HepG2 (cell line): ENCODE measurements around the gene UBXN6. TPM values are rescaled to one million over a fixed set of nuclear protein-coding genes. Genes with fewer than 3 reads are reported as not detected.
A peak's percentile ranks its signal among the peaks of the same experiment; 100 is the strongest.

Experiments
- CCAR2 ChIP-seq: fragments of 200-400 bp; formaldehyde crosslinking; optimal IDR thresholded peaks from 2 replicates; pipeline ENCODE3; 2018; ENCODE audit warnings: low read depth, mild to moderate bottlenecking, low read length, moderate library complexity
- CENPX ChIP-seq: sonication (generic); formaldehyde crosslinking; IDR thresholded peaks from 2 replicates; pipeline ENCODE4 v1.9.0; 2021; ENCODE audit warnings: mild to moderate bottlenecking, missing genetic modification reagents, moderate library complexity
- FOXC1 ChIP-seq: sonication (generic); formaldehyde crosslinking; IDR thresholded peaks from 2 replicates; pipeline ENCODE4 v1.8.0; 2022; ENCODE audit warnings: mild to moderate bottlenecking, missing genetic modification reagents, borderline replicate concordance
- GABPA ChIP-seq, 2 experiments: IDR thresholded peaks; 2 replicates each; pipeline ENCODE4 v1.6.1; 2011 to 2016; ENCODE audit warnings: low read depth in 2 of 2, low read length in 1 of 2, missing biosample characterization in 1 of 2, missing genetic modification characterization in 1 of 2
- KIAA2018 ChIP-seq: sonication (generic); formaldehyde crosslinking; IDR thresholded peaks from 2 replicates; pipeline ENCODE4 v1.5.0; 2020; ENCODE audit warnings: mild to moderate bottlenecking, missing genetic modification reagents, borderline replicate concordance
- MBD4 ChIP-seq: IDR thresholded peaks from 2 replicates; pipeline ENCODE4 v1.6.1; 2012; ENCODE audit warnings: low read length, inconsistent platforms, borderline replicate concordance
- MTERF4 ChIP-seq: sonication (generic); formaldehyde crosslinking; IDR thresholded peaks from 2 replicates; pipeline ENCODE4 v1.8.0; 2023; ENCODE audit warnings: mild to moderate bottlenecking, missing genetic modification reagents
- NFE2L2 ChIP-seq: fragments of 150-350 bp; IDR thresholded peaks from 2 replicates; pipeline ENCODE4 v1.6.1; 2014; ENCODE audit warnings: low read length
- PCBP1 ChIP-seq: fragments of 200-400 bp; formaldehyde crosslinking; IDR thresholded peaks from 2 replicates; pipeline ENCODE4 v1.6.1; 2017; ENCODE audit warnings: mild to moderate bottlenecking, low read depth, low read length, borderline replicate concordance
- TCF7 ChIP-seq: sonication (generic); IDR thresholded peaks from 2 replicates; pipeline ENCODE4 v1.6.1; 2016; ENCODE audit warnings: antibody characterized with exemption, low read depth
- ZBTB4 ChIP-seq: sonication (generic); formaldehyde crosslinking; IDR thresholded peaks from 2 replicates; pipeline ENCODE4 v1.4.0; 2020; ENCODE audit warnings: missing genetic modification reagents, mild to moderate bottlenecking, borderline replicate concordance
- ZC3H13 ChIP-seq: sonication (generic); formaldehyde crosslinking; IDR thresholded peaks from 2 replicates; pipeline ENCODE4 v1.8.1; 2023; ENCODE audit warnings: mild to moderate bottlenecking, missing genetic modification reagents, moderate library complexity
- ZNF337 ChIP-seq: sonication (generic); formaldehyde crosslinking; IDR thresholded peaks from 2 replicates; pipeline ENCODE4 v1.5.1; 2020; ENCODE audit warnings: missing genetic modification reagents, low read depth, mild to moderate bottlenecking, borderline replicate concordance
- ZNF550 ChIP-seq: sonication (generic); formaldehyde crosslinking; IDR thresholded peaks from 2 replicates; pipeline ENCODE4 v1.4.0; 2020; ENCODE audit warnings: mild to moderate bottlenecking, missing genetic modification reagents, borderline replicate concordance
- ZNF740 ChIP-seq: sonication (generic); formaldehyde crosslinking; IDR thresholded peaks from 2 replicates; pipeline ENCODE4 v1.4.0; 2020; ENCODE audit warnings: missing genetic modification reagents
- polyA plus RNA-seq, 8 experiments: library from polyadenylated mRNA; depleted of rRNA in 3 of 8; stranded (reverse) in 7 of 8; unstranded in 1 of 8; fragments of >200 nt; fragmentation: Illumina TruSeq in 4 of 8; extraction: Trizol in 4 of 8; gene quantifications; 2 replicates each; pipeline versions ENCODE4 v1.2.1 to v1.2.3, GENCODE V29; 2011 to 2016; ENCODE audit warnings: low read depth in 4 of 8, missing spikeins in 1 of 8, mixed read lengths in 1 of 8; ENCODE audit not compliant: insufficient read depth in 1 of 8
- total RNA-seq, 5 experiments: library from RNA; depleted of rRNA; stranded (reverse); fragments of >200 nt; fragmentation: Illumina TruSeq; extraction: Trizol; gene quantifications; 2 replicates each; pipeline ENCODE4 v1.2.3, GENCODE V29; 2016; ENCODE audit warnings: low read depth in 1 of 5

UBXN6 gene
- total and polyA plus RNA-seq, 2 of the 13 experiments (the other 11 are each of a cell fraction or from before 2014, with no cell fraction given) = 34.9 to 35.5 TPM

GRCh38 chr19:4474514-4475022, 17.0 kb upstream of the UBXN6 start (continued):
- no peak for TF ChIP-seq KIAA2018 (CRISPR knock-in tag)
- TF ChIP-seq ZNF740 (CRISPR knock-in tag) = no peak
- no peak for TF ChIP-seq NFE2L2
- TF ChIP-seq MTERF4 (CRISPR knock-in tag) = no peak
- no peak for TF ChIP-seq TCF7
- TF ChIP-seq MBD4 = no peak
- no peak for TF ChIP-seq FOXC1 (CRISPR knock-in tag)
- TF ChIP-seq ZC3H13 (CRISPR knock-in tag) = no peak
- no peak for TF ChIP-seq ZBTB4 (CRISPR knock-in tag)
- TF ChIP-seq PCBP1 = no peak
- TF ChIP-seq CENPX (CRISPR knock-in tag) = no peak
- no peak for TF ChIP-seq ZNF337 (CRISPR knock-in tag)
- TF ChIP-seq GABPA (IDR thresholded peaks at IDR 0.05; ENCODE audit: low read depth, low read length) = peak; percentile 72
- TF ChIP-seq GABPA (CRISPR knock-in tag; IDR thresholded peaks at IDR 0.05; ENCODE audit: low read depth) = peak; percentile 90
- TF ChIP-seq ZNF550 (CRISPR knock-in tag) = no peak
- no peak for TF ChIP-seq CCAR2
